Activated CD8-positive, alpha-beta memory T cell treated with anti-CD3 and anti-CD28 coated beads, Interleukin-2, amount 50 U/mL, for 4 hours (primary cell): ENCODE measurements around the gene PDZRN3.

ENCODE experiments used
- DNase-seq: peaks from one replicate; pipeline ENCODE4 v3.0.0-alpha.2; 2020

The PDZRN3 gene

DNA sequence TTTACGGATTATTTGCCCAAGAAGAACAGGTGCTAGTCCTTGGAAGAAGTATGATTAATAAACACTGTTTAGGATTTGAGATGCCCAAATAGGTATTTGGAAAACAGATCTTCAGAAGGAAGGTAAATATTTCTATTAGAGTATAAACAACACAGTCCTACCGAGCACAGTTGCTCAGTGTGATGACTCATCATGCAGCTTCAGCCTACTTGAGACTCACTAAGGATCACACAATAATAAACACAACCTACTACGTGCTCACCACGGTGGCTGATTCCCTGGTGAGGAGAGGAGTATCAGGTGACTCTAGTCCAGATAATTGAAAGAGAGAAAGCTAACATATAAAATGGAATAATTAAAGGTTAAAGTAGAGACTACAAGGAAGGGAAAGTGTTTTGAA, 72.0 kb downstream of the PDZRN3 start:
- DNase-seq, result no peak

- no peak for DNase-seq
Measured at GRCh38 chr3:73550032-73550431, 74.7 kb downstream of the PDZRN3 start.

- no peak for DNase-seq
Measured at GRCh38 chr3:73549051-73549600, 75.6 kb downstream of the PDZRN3 start.

- DNase-seq, result no peak
Measured at GRCh38 chr3:73548436-73548835, 76.3 kb downstream of the PDZRN3 start.

DNA sequence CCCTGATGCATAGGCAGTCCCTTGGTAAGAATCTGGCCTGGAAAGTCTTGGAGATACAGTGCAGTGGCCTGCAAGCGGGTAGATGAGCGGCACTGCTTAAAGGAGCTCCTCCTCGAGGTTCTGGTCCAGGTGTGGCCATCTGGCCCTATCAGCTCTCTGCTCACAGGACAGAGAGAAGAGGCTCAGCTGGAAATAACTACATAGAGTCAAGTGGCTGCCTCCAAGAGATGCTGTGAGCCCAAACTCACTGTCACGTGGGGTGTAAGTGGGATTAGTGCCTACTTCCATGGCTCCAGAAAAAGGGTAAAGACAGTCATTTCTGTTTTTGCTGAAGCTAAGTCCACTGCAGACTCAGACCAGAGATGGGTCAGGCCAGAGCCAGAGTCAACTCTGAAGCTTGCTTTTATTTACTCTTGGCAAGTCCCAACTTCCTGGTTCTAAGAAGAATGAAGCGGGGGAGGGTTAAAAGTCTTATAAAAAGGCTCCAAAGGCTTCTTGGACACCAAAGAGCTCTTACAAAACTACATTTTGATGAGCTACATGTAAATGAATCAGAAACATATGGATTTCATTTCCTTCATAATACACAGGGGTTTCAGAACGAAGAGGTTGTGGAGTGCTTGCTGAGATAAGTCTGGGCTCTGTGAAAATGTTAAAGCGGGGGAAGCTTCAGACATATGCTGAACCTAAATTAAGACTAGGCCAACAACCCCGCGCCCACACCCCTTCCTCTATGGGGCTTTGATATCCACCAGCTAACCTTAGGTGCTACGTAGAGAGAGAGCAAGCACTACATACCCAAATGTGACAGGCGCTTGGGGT, 77.1 kb downstream of the PDZRN3 start:
- DNase-seq, result no peak

- DNase-seq, result no peak
Measured at GRCh38 chr3:73546961-73547360, 77.8 kb downstream of the PDZRN3 start.

- DNase-seq, result no peak
Measured at GRCh38 chr3:73543412-73543811, 81.3 kb downstream of the PDZRN3 start.

DNA sequence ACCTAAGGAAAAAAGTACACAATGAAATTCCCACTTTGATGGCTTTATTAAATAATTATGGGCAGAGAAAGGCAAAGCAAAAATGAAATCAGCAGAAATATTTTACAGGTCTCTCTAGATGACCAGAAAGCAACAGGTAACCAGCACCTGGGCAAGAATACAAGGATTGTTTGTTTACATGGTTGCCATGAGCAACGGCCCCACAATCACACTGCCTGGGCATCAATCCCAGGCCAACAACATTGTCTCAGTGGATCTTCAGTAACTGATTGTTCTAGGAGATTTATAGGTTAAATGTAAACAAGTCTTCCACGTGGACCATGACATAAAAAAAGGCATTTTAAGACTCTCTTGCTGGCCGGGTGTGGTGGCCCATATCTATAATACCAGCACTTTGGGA, 82.6 kb downstream of the PDZRN3 start:
- no peak for DNase-seq

GRCh38 chr3:73540969-73541740, 83.6 kb downstream of the PDZRN3 start:
- no peak for DNase-seq

GRCh38 chr3:73538486-73538885, 86.3 kb downstream of the PDZRN3 start:
- no peak for DNase-seq

DNA sequence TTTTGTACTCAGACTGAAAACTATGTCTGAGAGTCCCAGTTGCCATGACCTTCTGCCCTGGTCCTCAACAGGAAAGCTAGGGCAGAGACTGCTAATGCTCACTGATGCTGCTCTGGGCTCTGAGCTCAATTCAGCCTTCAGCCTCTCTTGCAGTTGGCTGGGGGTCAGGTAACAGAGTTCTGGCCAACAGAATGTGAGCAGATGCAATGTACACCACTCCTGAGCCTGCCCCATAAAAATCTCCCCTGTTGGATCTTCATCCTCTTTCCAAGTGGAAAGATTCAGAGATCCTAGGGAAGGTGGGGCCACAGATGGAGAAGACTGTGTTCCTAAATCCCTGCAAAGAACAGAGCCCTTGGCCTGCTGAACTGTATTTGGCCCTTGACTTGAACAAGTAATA, 87.8 kb downstream of the PDZRN3 start:
- no peak for DNase-seq

DNA sequence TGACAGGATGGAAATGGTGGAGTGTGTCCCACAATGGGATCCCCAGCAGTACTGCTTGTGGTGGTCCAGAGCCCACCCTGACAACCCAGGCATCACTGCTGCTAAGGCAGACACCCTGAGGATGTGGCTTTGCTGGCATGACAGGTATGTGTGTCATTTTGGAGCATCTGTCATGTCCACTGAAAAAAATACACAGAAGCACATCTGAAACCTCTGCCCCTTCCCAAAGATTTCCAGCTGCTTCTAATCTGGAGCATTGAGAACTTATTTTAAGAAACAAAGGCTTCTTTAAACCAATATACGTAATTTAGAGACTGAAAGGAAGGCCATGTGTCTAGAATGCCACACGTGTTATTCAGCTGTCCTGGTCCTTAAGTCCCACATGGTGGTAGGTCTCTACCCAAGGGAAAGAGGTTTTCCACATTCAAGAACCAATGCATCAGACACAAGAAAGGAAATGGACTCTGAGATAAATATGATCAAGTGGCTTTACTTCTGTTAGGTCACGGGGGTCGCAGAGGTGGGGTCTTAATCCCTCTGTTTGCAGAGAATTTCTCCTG, 88.3 kb downstream of the PDZRN3 start:
- DNase-seq, result no peak

GRCh38 chr3:73535931-73536330, 88.8 kb downstream of the PDZRN3 start:
- DNase-seq, result no peak

DNA sequence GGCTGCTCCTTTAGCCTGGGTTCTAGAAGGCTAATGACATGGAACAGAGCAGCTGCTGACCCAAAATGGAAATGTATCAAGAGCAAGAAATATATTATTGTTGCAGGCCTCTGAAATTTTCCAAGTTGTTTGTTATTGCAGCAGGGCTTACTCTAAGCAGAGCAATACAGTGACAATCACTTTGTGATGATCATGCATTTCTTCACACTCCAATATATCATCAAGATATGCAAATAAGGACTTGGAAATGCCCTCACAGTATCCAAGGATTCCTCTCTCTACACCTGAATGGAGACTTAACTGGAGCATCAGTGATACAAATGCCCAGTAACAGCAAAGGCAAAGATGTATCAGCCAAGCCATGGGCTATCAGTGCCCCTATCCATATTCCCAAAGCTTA, 89.6 kb downstream of the PDZRN3 start:
- no peak for DNase-seq

GRCh38 chr3:73530022-73530396, 94.7 kb downstream of the PDZRN3 start:
- DNase-seq, result no peak

DNA sequence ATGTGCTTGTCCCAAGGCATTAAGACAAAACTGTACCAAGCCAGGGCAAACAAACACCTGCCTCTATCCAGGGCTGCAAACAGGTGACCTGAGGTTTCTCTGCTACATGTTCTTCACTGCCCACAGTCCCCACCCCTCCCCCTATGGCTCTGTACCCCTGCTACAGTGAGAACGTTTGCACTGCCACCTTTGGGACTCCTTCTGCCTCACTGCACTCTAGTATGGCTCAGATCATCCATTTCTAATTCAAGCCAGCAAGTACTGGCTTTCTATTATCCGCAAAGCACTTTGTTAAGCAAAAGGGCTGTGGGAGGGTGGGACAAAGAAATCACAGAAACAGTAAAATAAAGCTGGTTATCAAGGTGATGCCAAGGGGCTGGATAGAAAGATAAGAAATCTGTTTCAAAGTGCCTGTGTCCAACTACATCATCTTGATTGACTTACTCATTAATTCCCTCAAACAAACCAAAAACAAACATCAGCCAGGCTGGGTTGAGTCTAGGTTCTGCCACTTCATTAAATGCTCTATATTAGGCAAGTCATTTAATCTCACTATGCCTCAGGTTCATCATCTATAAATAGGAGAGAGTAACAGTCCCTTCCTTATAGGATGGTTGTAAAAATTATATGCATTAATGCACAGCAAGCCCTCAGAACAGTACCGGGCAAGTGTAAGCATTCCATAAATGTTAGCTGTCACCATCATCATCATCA, 95.3 kb downstream of the PDZRN3 start:
- no peak for DNase-seq

DNA sequence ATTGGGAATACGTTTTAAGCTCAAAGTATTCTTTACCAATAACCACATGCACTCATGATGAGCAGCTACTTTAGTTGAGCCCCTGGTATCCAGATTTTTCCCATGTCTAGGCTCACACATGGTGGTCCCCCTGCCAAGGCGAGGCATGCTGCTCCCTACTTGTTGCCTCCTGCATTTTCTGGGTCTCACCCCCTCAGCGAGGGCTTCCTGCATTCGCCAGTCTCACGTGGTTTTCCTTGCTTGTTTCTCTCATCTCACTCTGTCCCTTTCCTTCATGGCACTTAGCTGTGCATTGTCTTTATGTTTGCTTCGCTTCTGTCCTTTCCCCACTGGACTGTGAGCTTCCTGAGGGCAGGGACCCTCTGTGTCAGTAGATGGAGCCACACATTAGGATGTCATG, 99.2 kb downstream of the PDZRN3 start:
- no peak for DNase-seq

GRCh38 chr3:73523661-73524060, 101.1 kb downstream of the PDZRN3 start:
- no peak for DNase-seq

GRCh38 chr3:73521734-73522336, 102.9 kb downstream of the PDZRN3 start:
- no peak for DNase-seq

DNA sequence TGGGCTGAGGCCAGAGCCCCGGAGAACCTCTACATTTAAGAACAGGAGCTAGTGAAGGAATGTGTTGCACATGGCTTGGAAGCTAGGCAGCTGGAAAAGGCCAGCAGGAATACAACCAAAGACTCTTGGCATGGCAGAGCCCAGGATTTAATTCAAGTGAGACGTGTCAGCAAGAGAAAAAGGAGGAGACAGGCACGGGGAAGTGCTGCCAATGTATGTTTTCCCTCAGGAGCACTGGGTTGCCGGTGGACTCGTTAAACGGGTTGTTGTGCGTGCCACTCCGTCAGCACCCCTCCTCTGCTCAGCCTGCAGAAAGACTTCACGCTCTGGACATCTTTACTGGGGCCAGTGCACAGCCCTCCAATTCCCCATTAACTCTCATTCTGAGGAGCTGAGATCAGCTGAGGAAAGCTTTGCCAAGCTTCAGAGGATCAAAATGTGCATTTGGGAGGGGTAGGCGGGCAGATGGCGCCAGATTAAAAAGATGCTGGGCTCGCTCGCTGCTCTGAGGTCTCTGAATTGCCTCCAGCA, 103.7 kb downstream of the PDZRN3 start:
- DNase-seq, result no peak

DNA sequence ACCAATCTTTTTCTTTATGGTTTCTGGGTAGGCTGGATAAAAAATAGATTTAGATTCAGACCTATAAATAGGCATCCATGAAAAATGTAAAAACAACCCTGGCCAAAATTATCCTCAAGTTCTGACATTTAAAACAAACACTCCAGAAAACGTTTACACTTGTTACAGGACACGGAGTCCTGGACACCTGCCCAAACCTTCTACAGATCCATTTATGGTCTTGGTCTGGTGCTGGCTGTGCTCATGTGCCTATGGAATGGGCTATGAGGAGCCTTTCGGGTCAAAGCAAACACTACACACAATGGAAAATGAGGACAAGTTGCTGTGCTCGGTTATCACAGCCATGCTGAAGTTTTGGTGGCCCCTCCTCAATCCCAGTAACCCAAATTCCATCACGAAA, 108.1 kb downstream of the PDZRN3 start:
- no peak for DNase-seq

DNA sequence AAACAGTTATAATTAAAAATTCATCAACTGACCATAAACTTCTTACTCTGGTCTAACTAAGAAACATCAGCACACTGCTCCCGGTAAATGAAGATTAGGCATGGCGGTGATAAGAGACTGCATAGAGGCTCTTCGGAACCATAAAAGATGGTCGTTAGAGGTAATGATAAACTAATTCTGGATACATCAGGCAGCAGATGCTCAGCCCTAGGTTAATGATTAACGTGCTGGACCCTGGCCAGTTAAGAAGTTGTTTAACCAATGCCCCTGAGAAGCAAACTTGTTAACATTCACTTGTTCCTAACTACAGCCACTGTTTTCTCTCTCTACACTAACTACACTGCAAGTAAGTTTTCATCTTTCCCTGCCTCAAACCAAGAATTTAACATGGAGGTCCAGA, 111.5 kb downstream of the PDZRN3 start:
- DNase-seq, result no peak
